Thoracic aorta (tissue), 2 donors: ENCODE data around the gene CCDC174. TPM values are rescaled to one million over a fixed set of nuclear protein-coding genes. Genes with fewer than 3 reads are reported as not detected.
"Not testable (repeated sequence)": the region's sequence is repeated elsewhere in the genome, so short reads cannot be mapped to it uniquely, and the experiment has no call there.

Source experiments
- ATAC-seq: fragments of 150-250 bp; one replicate; pipeline ENCODE4 v1.8.0; 2017; ENCODE audit warnings: low read depth; ENCODE audit not compliant: insufficient number of reproducible peaks, low FRiP score
- DNase-seq: peaks from one replicate; pipeline ENCODE4 v3.0.0-alpha.2; 2020; ENCODE audit warnings: low spot score
- H3K27ac ChIP-seq, 2 donors: fragments of 200-600 bp; sonication (generic); 1 replicate in 1 of 2; 2 replicates in 1 of 2; pipeline ENCODE4 v1.5.1; 2016; ENCODE audit warnings: mild to moderate bottlenecking in 2 of 2, moderate library complexity in 2 of 2
- H3K27me3 ChIP-seq: fragments of 200-600 bp; sonication (generic); replicated peaks from 2 replicates; pipeline ENCODE4 v1.6.0; 2016; ENCODE audit warnings: mild to moderate bottlenecking; ENCODE audit not compliant: insufficient read depth
- H3K36me3 ChIP-seq: fragments of 200-600 bp; sonication (generic); one replicate; pipeline ENCODE4 v1.5.1; 2016
- H3K4me1 ChIP-seq, 2 donors: fragments of 200-600 bp; sonication (generic); 1 replicate in 1 of 2; 2 replicates in 1 of 2; pipeline versions ENCODE4 v1.5.1 to v1.6.0; 2016; ENCODE audit warnings: low read depth in 2 of 2, mild to moderate bottlenecking in 1 of 2; ENCODE audit not compliant: control insufficient read depth in 1 of 2
- H3K4me3 ChIP-seq: fragments of 200-600 bp; sonication (generic); 2 replicates; pipeline ENCODE4 v1.5.1; 2016; ENCODE audit warnings: mild to moderate bottlenecking
- H3K9me3 ChIP-seq: fragments of 200-600 bp; sonication (generic); 2 replicates; pipeline ENCODE4 v1.5.1; 2016
- total RNA-seq, 2 donors: library from RNA; depleted of rRNA; stranded (reverse); fragments of >200 nt; gene quantifications; one replicate each; pipeline versions ENCODE4 v1.1.0 to v1.2.3, GENCODE V29; 2016
- TF ChIP-seq, protein P1 (sequence below): fragments of 200-600 bp; sonication (generic); IDR thresholded peaks from one replicate; pipeline ENCODE4 v1.5.1; 2019; ENCODE audit warnings: antibody characterized with exemption

The CCDC174 gene
- total RNA-seq, 2 donors from 2014 or later: 9.6 to 34.6 TPM

DNA sequence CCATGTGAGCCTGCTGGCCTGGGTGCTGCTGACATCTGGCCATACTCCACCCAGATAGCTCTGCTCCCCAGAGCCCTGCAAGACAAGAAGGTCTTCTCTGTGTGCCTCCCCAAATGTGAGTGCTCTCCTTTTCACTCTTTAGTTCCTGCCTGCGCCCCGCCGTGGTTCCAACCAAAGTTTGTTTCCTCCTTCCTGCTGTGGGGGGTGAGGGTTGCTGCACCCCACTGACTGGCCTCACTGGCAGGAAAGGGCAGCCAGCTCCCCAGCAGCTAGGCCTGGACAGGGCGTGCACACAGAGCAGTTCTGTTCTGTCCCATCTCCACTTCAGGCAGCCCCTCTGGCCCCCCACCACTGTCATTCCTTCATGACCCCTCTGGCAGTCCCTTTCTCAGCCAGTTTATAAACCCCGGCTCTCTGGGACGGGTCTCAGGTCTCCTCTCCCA, 5.4 kb upstream of the CCDC174 start:
- ATAC-seq: no peak
- no peaks in the 10 kb centered on the region for H3K9me3 ChIP-seq

DNA sequence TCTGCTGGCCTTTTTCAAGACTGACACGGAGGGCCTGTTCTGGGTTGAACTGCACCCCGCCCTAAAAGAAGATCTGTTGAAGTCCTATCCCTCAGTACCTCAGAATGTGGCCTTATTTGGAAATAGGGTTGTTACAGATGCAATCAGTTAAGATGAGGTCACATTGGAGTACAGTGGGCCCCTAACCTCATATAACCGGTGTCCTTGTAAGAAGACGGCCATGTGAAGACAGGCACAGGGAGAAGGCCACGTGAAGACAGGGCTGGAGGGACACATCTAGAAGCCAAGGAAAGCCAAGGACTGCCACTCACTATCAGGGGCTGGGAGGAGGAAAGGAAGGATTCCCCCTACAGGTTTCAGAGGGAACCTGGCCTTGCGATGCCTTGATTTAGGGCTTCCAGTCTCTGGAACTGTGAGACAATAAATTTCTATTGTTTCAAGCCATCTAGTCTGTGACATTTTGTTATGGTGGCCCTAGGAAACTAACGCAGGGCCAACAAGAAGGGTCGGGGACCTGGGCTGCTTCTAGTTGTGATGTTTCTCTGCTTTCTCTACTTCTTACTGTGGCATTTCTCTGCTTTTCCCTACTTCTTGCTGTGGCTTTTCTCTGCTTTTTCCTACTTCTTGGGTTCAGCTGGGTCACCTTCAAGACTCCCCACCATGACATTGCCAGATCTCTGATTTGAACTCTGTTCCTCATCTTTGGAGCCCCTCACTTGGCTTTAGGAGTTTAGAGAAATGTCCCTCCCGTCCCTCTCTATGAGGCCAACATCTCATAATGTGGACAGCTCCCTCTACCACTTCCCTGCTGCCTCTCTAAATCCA, 4.8 kb upstream of the CCDC174 start:
- H3K4me3 ChIP-seq: no peak overlapping the region
- H3K4me1 ChIP-seq: no peaks in the 10 kb centered on the region
- H3K27ac ChIP-seq: no peak overlapping the region
- H3K27me3 ChIP-seq: no peaks in the 10 kb centered on the region
- TF ChIP-seq, protein P1, sequence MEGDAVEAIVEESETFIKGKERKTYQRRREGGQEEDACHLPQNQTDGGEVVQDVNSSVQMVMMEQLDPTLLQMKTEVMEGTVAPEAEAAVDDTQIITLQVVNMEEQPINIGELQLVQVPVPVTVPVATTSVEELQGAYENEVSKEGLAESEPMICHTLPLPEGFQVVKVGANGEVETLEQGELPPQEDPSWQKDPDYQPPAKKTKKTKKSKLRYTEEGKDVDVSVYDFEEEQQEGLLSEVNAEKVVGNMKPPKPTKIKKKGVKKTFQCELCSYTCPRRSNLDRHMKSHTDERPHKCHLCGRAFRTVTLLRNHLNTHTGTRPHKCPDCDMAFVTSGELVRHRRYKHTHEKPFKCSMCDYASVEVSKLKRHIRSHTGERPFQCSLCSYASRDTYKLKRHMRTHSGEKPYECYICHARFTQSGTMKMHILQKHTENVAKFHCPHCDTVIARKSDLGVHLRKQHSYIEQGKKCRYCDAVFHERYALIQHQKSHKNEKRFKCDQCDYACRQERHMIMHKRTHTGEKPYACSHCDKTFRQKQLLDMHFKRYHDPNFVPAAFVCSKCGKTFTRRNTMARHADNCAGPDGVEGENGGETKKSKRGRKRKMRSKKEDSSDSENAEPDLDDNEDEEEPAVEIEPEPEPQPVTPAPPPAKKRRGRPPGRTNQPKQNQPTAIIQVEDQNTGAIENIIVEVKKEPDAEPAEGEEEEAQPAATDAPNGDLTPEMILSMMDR: no peak
- ATAC-seq: no peak
- no peak for DNase-seq
- no peaks in the 10 kb centered on the region for H3K9me3 ChIP-seq
- no peaks in the 10 kb centered on the region for H3K36me3 ChIP-seq

More for the DNA sequence above, 5.4 kb upstream of the CCDC174 start:
- Histone ChIP-seq H3K36me3 (no peaks in the 10 kb centered on the region), H3K4me1 (no peaks in the 10 kb centered on the region), H3K27me3 (peaks cover 1% of the 10 kb centered on the region), H3K27ac (no peak overlapping the region), H3K4me3 (no peak overlapping the region)
- TF ChIP-seq, protein P1: no peak
- no peak for DNase-seq

DNA sequence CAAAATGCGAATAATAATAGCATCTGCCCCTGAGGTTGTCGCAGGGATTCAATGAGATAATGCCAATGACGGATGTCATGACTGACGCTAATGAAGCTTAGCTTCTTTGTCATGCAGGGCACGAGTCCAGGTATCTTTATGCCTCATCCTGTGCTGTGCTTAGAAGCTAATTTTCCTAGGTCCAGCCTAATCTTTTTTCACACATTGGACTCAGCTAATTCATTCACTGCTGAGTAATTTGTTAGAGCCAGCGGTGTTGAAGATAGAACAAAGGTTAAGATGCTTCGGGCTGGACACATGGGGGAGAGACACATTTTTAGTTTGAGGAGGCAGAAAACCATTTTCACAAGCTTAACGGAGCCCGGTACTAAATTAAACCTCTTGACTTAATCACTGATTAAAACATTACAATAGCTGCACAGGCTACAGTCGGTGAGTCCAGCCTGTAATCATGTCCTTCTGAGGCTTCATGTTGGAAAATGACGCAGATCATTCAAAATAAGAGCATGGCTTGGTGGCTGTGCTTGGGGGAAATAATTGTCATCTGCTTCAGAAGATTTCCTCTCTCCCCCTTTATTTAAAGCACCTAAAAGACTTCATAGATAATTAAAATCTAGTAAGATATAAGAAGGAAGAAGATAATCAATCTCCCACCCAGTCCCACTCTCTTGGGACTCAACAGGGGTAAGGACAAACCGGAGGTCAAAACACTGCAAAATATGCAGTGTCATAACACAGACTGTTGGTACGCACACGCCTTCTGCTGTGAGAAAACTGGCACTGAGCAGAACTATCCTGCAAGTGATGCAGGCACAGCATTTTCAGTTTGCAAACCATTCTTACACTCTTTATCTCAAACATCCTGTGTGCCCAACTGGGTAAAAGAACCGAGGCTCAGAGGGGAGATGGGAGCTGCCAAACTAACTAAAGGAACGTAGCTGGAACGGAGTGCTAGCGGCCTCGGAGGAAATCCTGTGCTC, 3.3 kb upstream of the CCDC174 start:
- H3K36me3 ChIP-seq: no peaks in the 10 kb centered on the region
- H3K4me1 ChIP-seq: peaks cover 10 to 12% of the 10 kb centered on the region in 2 donors
- no peak for ATAC-seq
- no peaks in the 10 kb centered on the region for H3K27me3 ChIP-seq
- TF ChIP-seq, protein P1: no peak
- no peak for DNase-seq
- no peaks in the 10 kb centered on the region for H3K9me3 ChIP-seq
- H3K4me3 ChIP-seq: no peak overlapping the region
- no peak overlapping the region for H3K27ac ChIP-seq

DNA sequence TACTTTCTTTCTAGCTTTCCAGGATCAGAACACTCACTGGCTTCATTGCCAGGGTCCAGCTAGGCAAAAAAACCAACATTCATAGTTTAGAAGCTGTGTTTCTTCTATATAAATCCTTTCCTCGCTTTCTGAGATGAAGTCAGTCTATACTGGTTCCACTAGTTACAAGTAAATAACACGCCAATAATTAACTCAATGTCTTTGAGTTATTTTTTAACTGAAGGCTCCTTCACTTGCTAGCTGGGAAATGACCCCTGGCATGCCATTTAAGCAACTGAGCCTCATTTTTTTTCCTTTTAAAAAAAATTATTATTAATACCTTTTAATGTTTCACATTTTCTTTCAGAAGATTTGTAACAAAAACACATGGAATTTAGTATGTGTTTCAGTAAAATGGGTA, 2.1 kb upstream of the CCDC174 start:
- no peak for ATAC-seq
- DNase-seq: no peak
- Histone ChIP-seq H3K4me3 (no peak overlapping the region), H3K4me1 (peaks cover 11 to 22% of the 10 kb centered on the region in 2 donors), H3K36me3 (no peaks in the 10 kb centered on the region), H3K27ac (no peak overlapping the region), H3K27me3 (no peaks in the 10 kb centered on the region), H3K9me3 (no peaks in the 10 kb centered on the region)
- TF ChIP-seq, protein P1: no peak

DNA sequence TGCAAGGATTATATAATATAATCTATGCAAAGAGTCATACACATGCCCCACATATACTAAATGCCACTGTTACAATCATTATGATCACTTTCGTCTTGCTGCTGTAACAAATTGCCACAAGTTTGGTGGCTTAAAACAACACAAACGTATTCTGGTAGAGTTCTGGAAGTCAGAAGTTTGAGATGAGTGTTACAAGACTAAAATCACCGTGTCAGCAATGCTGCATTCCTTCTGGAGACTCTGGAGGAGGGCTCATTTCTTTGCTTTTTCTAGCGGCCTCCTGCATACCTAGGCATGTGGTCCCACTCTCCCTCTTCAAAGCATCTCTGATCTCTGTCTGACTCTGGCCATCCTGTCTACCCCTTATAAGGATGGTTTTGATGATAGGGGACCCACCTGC, 1.4 kb upstream of the CCDC174 start:
- Histone ChIP-seq H3K27ac (no peak overlapping the region), H3K9me3 (no peaks in the 10 kb centered on the region), H3K36me3 (peaks cover 4% of the 10 kb centered on the region), H3K27me3 (no peaks in the 10 kb centered on the region), H3K4me3 (no peak overlapping the region), H3K4me1 (peaks cover 11 to 22% of the 10 kb centered on the region in 2 donors)
- TF ChIP-seq, protein P1: no peak
- DNase-seq (no peak), ATAC-seq (no peak)

DNA sequence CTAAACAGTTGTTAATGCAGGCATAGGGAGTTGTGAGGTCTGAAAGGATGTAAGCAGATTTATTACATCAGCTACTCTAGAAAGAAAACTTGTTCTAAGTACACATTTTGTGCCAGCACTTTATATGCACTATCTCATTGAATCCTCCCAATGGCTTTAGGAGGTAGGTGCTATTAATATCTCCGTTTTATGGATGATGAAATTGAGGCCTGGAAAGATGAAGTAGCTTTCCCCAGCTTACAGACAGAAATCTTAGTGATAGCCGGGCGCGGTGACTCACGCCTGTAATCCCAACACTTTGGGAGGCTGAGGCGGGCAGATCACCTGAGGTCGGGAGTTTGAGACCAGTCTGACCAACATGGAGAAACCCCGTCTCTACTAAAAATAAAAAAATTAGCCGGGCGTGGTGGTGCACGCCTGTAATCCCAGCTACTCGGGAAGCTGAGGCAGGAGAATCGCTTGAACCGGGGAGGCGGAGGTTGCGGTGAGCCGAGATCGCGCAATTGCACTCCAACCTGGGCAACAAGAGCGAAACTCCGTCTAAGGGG, 872 bp downstream of the CCDC174 start:
- not testable (repeated sequence) for H3K27me3 ChIP-seq, H3K9me3 ChIP-seq, ATAC-seq, DNase-seq
- H3K4me3 ChIP-seq: peak overlapping the region; percentile 81
- peak overlapping the region; percentile 76 to 89 for H3K27ac ChIP-seq
- H3K4me1 ChIP-seq: peaks cover 11 to 22% of the 10 kb centered on the region in 2 donors
- peaks cover 24% of the 10 kb centered on the region for H3K36me3 ChIP-seq
